CD14-positive monocyte (primary cell): ENCODE measurements around the gene IKZF3. TPM values are rescaled to one million over a fixed set of nuclear protein-coding genes. Genes with fewer than 3 reads are reported as not detected.

ENCODE experiments used
- DNase-seq, 3 donors: peaks; one replicate each; pipeline ENCODE4 v3.0.0-alpha.2; 2011 to 2022
- H2AFZ ChIP-seq: 2 replicates; pipeline ENCODE4 v1.6.0; 2012; ENCODE audit warnings: mild to moderate bottlenecking, low read depth, low read length, inconsistent platforms; ENCODE audit not compliant: insufficient read depth, poor library complexity, severe bottlenecking
- H3K27ac ChIP-seq, 2 donors: 1 replicate in 1 of 2; 2 replicates in 1 of 2; pipeline ENCODE4 v1.5.1; 2012 to 2013; ENCODE audit warnings: low read length in 2 of 2, control low read depth in 1 of 2, inconsistent platforms in 1 of 2, low read depth in 1 of 2, mild to moderate bottlenecking in 1 of 2
- H3K27me3 ChIP-seq, 2 donors: one replicate each; pipeline versions ENCODE4 v1.6.0 to v1.6.1; 2011 to 2013; ENCODE audit warnings: low read length in 2 of 2; ENCODE audit not compliant: control insufficient read depth in 2 of 2, insufficient read depth in 2 of 2
- H3K36me3 ChIP-seq, 2 donors: replicated peaks in 1 of 2; 1 replicate in 1 of 2; 2 replicates in 1 of 2; pipeline versions ENCODE4 v1.5.1 to v1.6.1; 2012 to 2013; ENCODE audit warnings: low read length in 2 of 2, control low read depth in 1 of 2, inconsistent platforms in 1 of 2, mild to moderate bottlenecking in 1 of 2; ENCODE audit not compliant: insufficient read depth in 2 of 2, control insufficient read depth in 1 of 2
- H3K4me1 ChIP-seq, 2 donors: 1 replicate in 1 of 2; 2 replicates in 1 of 2; pipeline versions ENCODE4 v1.5.1 to v1.6.1; 2012 to 2013; ENCODE audit warnings: low read length in 2 of 2, control low read depth in 1 of 2, inconsistent platforms in 1 of 2, mild to moderate bottlenecking in 1 of 2, moderate library complexity in 1 of 2; ENCODE audit not compliant: insufficient read depth in 2 of 2, control insufficient read depth in 1 of 2
- H3K4me2 ChIP-seq: replicated peaks from 2 replicates; pipeline ENCODE3; 2012; ENCODE audit warnings: low read length, moderate library complexity, mild to moderate bottlenecking; ENCODE audit not compliant: poor library complexity, severe bottlenecking; ENCODE audit errors: extremely low read depth
- H3K4me3 ChIP-seq, 3 experiments: fragments of 200-600 bp in 1 of 3; sonication (generic) in 1 of 3; replicated peaks in 1 of 3; 1 replicate in 2 of 3; 2 replicates in 1 of 3; pipeline ENCODE4 v1.5.1; 2011 to 2013; ENCODE audit warnings: low read length in 3 of 3, mild to moderate bottlenecking in 3 of 3, control low read depth in 2 of 3, low read depth in 2 of 3, inconsistent platforms in 1 of 3, moderate library complexity in 1 of 3
- H3K79me2 ChIP-seq: 2 replicates; pipeline ENCODE4 v1.6.0; 2012; ENCODE audit warnings: mild to moderate bottlenecking, control low read depth, inconsistent platforms, low read length, moderate library complexity; ENCODE audit not compliant: insufficient read depth
- H3K9ac ChIP-seq: 2 replicates; pipeline ENCODE4 v1.6.0; 2017; ENCODE audit warnings: low read length, mild to moderate bottlenecking; ENCODE audit not compliant: insufficient read depth, poor library complexity, severe bottlenecking
- H3K9me3 ChIP-seq, 2 donors: replicated peaks in 1 of 2; 1 replicate in 1 of 2; 2 replicates in 1 of 2; pipeline versions ENCODE4 v1.5.1 to v1.6.1; 2012 to 2013; ENCODE audit warnings: low read length in 2 of 2, control low read depth in 1 of 2; ENCODE audit not compliant: control insufficient read depth in 1 of 2, insufficient read depth in 1 of 2
- H4K20me1 ChIP-seq: 2 replicates; pipeline ENCODE4 v1.6.0; 2012; ENCODE audit warnings: mild to moderate bottlenecking, low read length, control low read depth, moderate library complexity; ENCODE audit not compliant: insufficient read depth
- H3K27ac Mint-ChIP-seq, 7 donors: one replicate each; pipeline ENCODE4 v1.8.0; 2020; ENCODE audit warnings: mild to moderate bottlenecking in 7 of 7, mixed read lengths in 7 of 7, moderate library complexity in 6 of 7, inconsistent platforms in 2 of 7
- H3K27me3 Mint-ChIP-seq, 3 donors: one replicate each; pipeline ENCODE4 v1.8.0; 2021 to 2022; ENCODE audit warnings: low read depth in 3 of 3, mild to moderate bottlenecking in 3 of 3, mixed read lengths in 3 of 3, moderate library complexity in 3 of 3, inconsistent platforms in 1 of 3
- H3K36me3 Mint-ChIP-seq, 2 donors: one replicate each; pipeline ENCODE4 v1.8.0; 2020; ENCODE audit warnings: mixed read lengths in 2 of 2, inconsistent platforms in 1 of 2, mild to moderate bottlenecking in 1 of 2
- H3K4me1 Mint-ChIP-seq: one replicate; pipeline ENCODE4 v1.8.0; 2020; ENCODE audit warnings: mild to moderate bottlenecking, mixed read lengths
- H3K4me3 Mint-ChIP-seq, 2 donors: one replicate each; pipeline ENCODE4 v1.8.0; 2020; ENCODE audit warnings: mild to moderate bottlenecking in 2 of 2, mixed read lengths in 2 of 2, moderate library complexity in 1 of 2
- H3K9me3 Mint-ChIP-seq, 7 donors: one replicate each; pipeline ENCODE4 v1.8.0; 2020 to 2022; ENCODE audit warnings: mixed read lengths in 7 of 7, mild to moderate bottlenecking in 6 of 7, moderate library complexity in 6 of 7, inconsistent platforms in 2 of 7
- CTCF ChIP-seq: fragments of 200-600 bp; IDR thresholded peaks from one replicate; pipeline ENCODE4 v1.8.0; 2022; ENCODE audit warnings: antibody characterized with exemption, mild to moderate bottlenecking
- WGBS: methylation state at CpG from one replicate; pipeline ENCODE4 v1.1.5; 2013; ENCODE audit warnings: missing lambda C conversion rate; ENCODE audit not compliant: insufficient coverage; 5-methylcytosine and 5-hydroxymethylcytosine counted together
- intact Hi-C, 2 donors: fragments of 100-400 bp; cut with micrococcal nuclease; formaldehyde crosslinking; loops; one replicate each; pipeline versions ENCODE4 v1.15.0 to v1.15.1; 2023
- polyA plus RNA-seq, 3 donors: library from polyadenylated mRNA; depleted of rRNA in 1 of 3; unstranded in 2 of 3; stranded (reverse) in 1 of 3; fragments of 300-500 nt in 2 of 3; fragments of >200 nt in 1 of 3; fragmentation: Illumina TruSeq in 2 of 3; gene quantifications; 1 replicate in 2 of 3; 2 replicates in 1 of 3; pipeline ENCODE4 v1.2.3, GENCODE V29; 2012 to 2021

Gene IKZF3
- polyA plus RNA-seq, 3 donors: 0.05 to 0.15 (median 0.05) TPM

GRCh38 chr17:39737206-39737759 is 126.8 kb downstream of the IKZF3 start:
- peaks cover 16% of the 10 kb centered on the region for H3K4me1 Mint-ChIP-seq
- H3K27me3 Mint-ChIP-seq: peaks cover 69 to 86% (median 85%) of the 10 kb centered on the region in 3 donors
- Histone ChIP-seq H3K27me3 (peaks cover 39 to 65% of the 10 kb centered on the region in 2 donors), H3K79me2 (no peaks in the 10 kb centered on the region), H3K4me3 (peak overlapping the region in 1 of 3 experiments; percentile 39), H2AFZ (peak overlapping the region; percentile 57), H3K4me1 (peaks cover 11 to 19% of the 10 kb centered on the region in 2 donors), H4K20me1 (no peaks in the 10 kb centered on the region), H3K36me3 (no peaks in the 10 kb centered on the region), H3K27ac (no peak overlapping the region), H3K9ac (peak overlapping the region; percentile 19), H3K4me2 (peak overlapping the region; percentile 41), H3K9me3 (peaks cover 0 to 9% of the 10 kb centered on the region in 2 donors)
- H3K36me3 Mint-ChIP-seq: peaks cover 0 to 5% of the 10 kb centered on the region in 2 donors
- no peak overlapping the region for H3K27ac Mint-ChIP-seq
- WGBS: 72% methylated on average over 9 of the region's 13 CpGs
- peaks cover 0 to 18% (median 7%) of the 10 kb centered on the region in 7 donors for H3K9me3 Mint-ChIP-seq
- peak overlapping the region in 1 of 2 donors; percentile 76 for H3K4me3 Mint-ChIP-seq
- intact Hi-C loops: no loop called here
- no peak for TF ChIP-seq CTCF
- no peak for DNase-seq

- no peak overlapping the region for H3K27ac ChIP-seq
- no peak for DNase-seq
- Mint-ChIP-seq H3K4me1 (peaks cover 16% of the 10 kb centered on the region), H3K4me3 (peak overlapping the region in 1 of 2 donors; percentile 63), H3K27ac (no peak overlapping the region), H3K27me3 (peaks cover 70 to 80% (median 77%) of the 10 kb centered on the region in 3 donors), H3K9me3 (peaks cover 0 to 18% (median 7%) of the 10 kb centered on the region in 7 donors), H3K36me3 (peaks cover 0 to 5% of the 10 kb centered on the region in 2 donors)
- H3K36me3 ChIP-seq: no peaks in the 10 kb centered on the region
- WGBS: 80% methylated on average over 3 of the region's 10 CpGs
- no peak overlapping the region for H3K9ac ChIP-seq
- peaks cover 39 to 64% of the 10 kb centered on the region in 2 donors for H3K27me3 ChIP-seq
- no peak overlapping the region for H2AFZ ChIP-seq
- TF ChIP-seq CTCF: no peak
- H3K4me3 ChIP-seq: no peak overlapping the region
- intact Hi-C loops: no loop called here
- peaks cover 0 to 9% of the 10 kb centered on the region in 2 donors for H3K9me3 ChIP-seq
- peaks cover 11 to 19% of the 10 kb centered on the region in 2 donors for H3K4me1 ChIP-seq
- H4K20me1 ChIP-seq: no peaks in the 10 kb centered on the region
- no peak overlapping the region for H3K4me2 ChIP-seq
- H3K79me2 ChIP-seq: no peaks in the 10 kb centered on the region
These were observed 127.6 kb downstream of the IKZF3 start for GRCh38 chr17:39736319-39737165.
